HG02981 (cell line): Measurements from ENCODE around the gene PKD1.
"Not testable (repeated sequence)": the region's sequence is repeated elsewhere in the genome, so short reads cannot be mapped to it uniquely, and the experiment has no call there.

ENCODE experiments used
- ATAC-seq: cut with Tn5 transposase; IDR thresholded peaks from one replicate; pipeline ENCODE4 v1.9.1; 2021; ENCODE audit warnings: mild to moderate bottlenecking, moderate library complexity; ENCODE audit not compliant: unreplicated experiment

Gene PKD1

GRCh38 chr16:2126161-2126743, 9.4 kb downstream of the PKD1 start:
- ATAC-seq, result not testable (repeated sequence)

- not testable (repeated sequence) for ATAC-seq
These were observed 10.1 kb downstream of the PKD1 start for GRCh38 chr16:2125609-2126008.

- ATAC-seq, result not testable (repeated sequence)
These were observed 10.8 kb downstream of the PKD1 start for GRCh38 chr16:2124694-2125444.

GRCh38 chr16:2124377-2124693, 11.4 kb downstream of the PKD1 start:
- ATAC-seq, result not testable (repeated sequence)

GRCh38 chr16:2123706-2124376, 11.9 kb downstream of the PKD1 start:
- ATAC-seq, result not testable (repeated sequence)

GRCh38 chr16:2122934-2123683, 12.6 kb downstream of the PKD1 start:
- ATAC-seq, result not testable (repeated sequence)

GRCh38 chr16:2122429-2122828, 13.3 kb downstream of the PKD1 start:
- no peak for ATAC-seq

- no peak for ATAC-seq
These were observed 13.8 kb downstream of the PKD1 start for GRCh38 chr16:2121853-2122252.

- not testable (repeated sequence) for ATAC-seq
These were observed 14.4 kb downstream of the PKD1 start for GRCh38 chr16:2121325-2121724.

GRCh38 chr16:2117960-2118722, 17.6 kb downstream of the PKD1 start:
- ATAC-seq, result not testable (repeated sequence)

- not testable (repeated sequence) for ATAC-seq
These were observed 18.4 kb downstream of the PKD1 start for GRCh38 chr16:2117341-2117740.

GRCh38 chr16:2116428-2116827, 19.3 kb downstream of the PKD1 start:
- ATAC-seq, result not testable (repeated sequence)

- ATAC-seq, result no peak
These were observed 20.1 kb downstream of the PKD1 start for GRCh38 chr16:2115591-2115973.

- ATAC-seq, result not testable (repeated sequence)
These were observed 20.7 kb downstream of the PKD1 start for GRCh38 chr16:2114885-2115590.

- ATAC-seq, result not testable (repeated sequence)
These were observed 21.5 kb downstream of the PKD1 start for GRCh38 chr16:2114225-2114624.

GRCh38 chr16:2112539-2113106, 23.1 kb downstream of the PKD1 start:
- ATAC-seq, result not testable (repeated sequence)

- ATAC-seq, result not testable (repeated sequence)
These were observed 24.0 kb downstream of the PKD1 start for GRCh38 chr16:2111412-2112335.

- not testable (repeated sequence) for ATAC-seq
These were observed 24.7 kb downstream of the PKD1 start for GRCh38 chr16:2111009-2111353.
